H1 (cell line): ENCODE data around the gene MLPH. TPM values are rescaled to one million over a fixed set of nuclear protein-coding genes. Genes with fewer than 3 reads are reported as not detected.

ENCODE experiments used
- CTCF ChIA-PET: fragments of 300-600 bp; sonication (Branson Sonifier 250); formaldehyde crosslinking; loops from one replicate; lab custom pipeline; 2021; ENCODE audit not compliant: partially characterized antibody; lab: Charles Lee
- POLR2A ChIA-PET: fragments of 300-600 bp; sonication (Branson Sonifier 250); formaldehyde crosslinking; loops from one replicate; lab custom pipeline; 2021; ENCODE audit warnings: inconsistent platforms; ENCODE audit not compliant: partially characterized antibody; lab: Charles Lee
- DNase-seq, 2 experiments: peaks; one replicate each; pipeline versions ENCODE4 v3.0.0 to v3.0.0-alpha.2; 2010 to 2022; ENCODE audit warnings: low spot score in 2 of 2, low read depth in 1 of 2, mixed read lengths in 1 of 2
- FAIRE-seq: peaks from 2 replicates; lab custom pipeline; 2011; peaks lifted over from hg19 to GRCh38; lab: Jason Lieb, UNC
- H2AFZ ChIP-seq: 2 replicates; pipeline ENCODE4 v1.8.1; 2012; ENCODE audit warnings: low read length, inconsistent platforms
- H2AK5ac ChIP-seq: 2 replicates; pipeline ENCODE4 v1.6.1; 2013; ENCODE audit warnings: low read depth, low read length
- H2BK120ac ChIP-seq: replicated peaks from 2 replicates; pipeline ENCODE3; 2013; ENCODE audit warnings: low read depth, low read length, inconsistent platforms
- H2BK12ac ChIP-seq: 2 replicates; pipeline ENCODE4 v1.6.1; 2013; ENCODE audit warnings: low read depth, low read length
- H2BK15ac ChIP-seq: 2 replicates; pipeline ENCODE4 v1.6.1; 2013; ENCODE audit warnings: low read length
- H2BK20ac ChIP-seq: 2 replicates; pipeline ENCODE4 v1.6.1; 2013; ENCODE audit warnings: low read length
- H2BK5ac ChIP-seq: 2 replicates; pipeline ENCODE4 v1.6.1; 2013; ENCODE audit warnings: low read depth, low read length
- H3K14ac ChIP-seq: 2 replicates; pipeline ENCODE4 v1.6.1; 2013; ENCODE audit warnings: inconsistent platforms; ENCODE audit not compliant: insufficient read length
- H3K18ac ChIP-seq: 2 replicates; pipeline ENCODE4 v1.6.1; 2013; ENCODE audit warnings: low read length; ENCODE audit errors: extremely low read depth
- H3K23ac ChIP-seq: 2 replicates; pipeline ENCODE4 v1.6.1; 2013; ENCODE audit warnings: inconsistent platforms; ENCODE audit not compliant: insufficient read length
- H3K23me2 ChIP-seq: 2 replicates; pipeline ENCODE4 v1.6.1; 2013; ENCODE audit warnings: low read depth, low read length
- H3K27ac ChIP-seq: 2 replicates; pipeline ENCODE4 v1.6.1; 2011; ENCODE audit warnings: low read depth, low read length, inconsistent platforms
- H3K27me3 ChIP-seq, 4 experiments: replicated peaks in 1 of 4; 1 replicate in 1 of 4; 2 replicates in 3 of 4; pipeline versions ENCODE4 v1.6.1 to v1.8.1; 2011 to 2013; ENCODE audit warnings: low read length in 3 of 4, mild to moderate bottlenecking in 3 of 4, inconsistent platforms in 2 of 4, mixed read lengths in 2 of 4, moderate library complexity in 1 of 4; ENCODE audit not compliant: control insufficient read depth in 3 of 4, insufficient read depth in 3 of 4; ENCODE audit errors: extremely low read depth in 1 of 4
- H3K36me3 ChIP-seq, 4 experiments: 2 replicates each; pipeline versions ENCODE4 v1.6.1 to v1.8.1; 2011 to 2013; ENCODE audit warnings: mild to moderate bottlenecking in 4 of 4, low read length in 3 of 4, moderate library complexity in 2 of 4, control low read depth in 1 of 4, inconsistent platforms in 1 of 4; ENCODE audit not compliant: insufficient read depth in 4 of 4, control insufficient read depth in 2 of 4
- H3K4ac ChIP-seq: replicated peaks from 2 replicates; pipeline ENCODE3; 2013; ENCODE audit warnings: low read length, low read depth, mixed read lengths, inconsistent platforms; ENCODE audit not compliant: insufficient read length
- H3K4me1 ChIP-seq, 4 experiments: replicated peaks in 1 of 4; 1 replicate in 1 of 4; 2 replicates in 3 of 4; pipeline versions ENCODE4 v1.6.1 to v1.8.1; 2011 to 2013; ENCODE audit warnings: low read length in 3 of 4, inconsistent platforms in 2 of 4, mixed read lengths in 1 of 4; ENCODE audit not compliant: insufficient read depth in 4 of 4, control insufficient read depth in 3 of 4
- H3K4me2 ChIP-seq, 2 experiments: 2 replicates each; pipeline versions ENCODE4 v1.6.1 to v1.8.1; 2011 to 2013; ENCODE audit warnings: low read depth in 2 of 2, low read length in 2 of 2, control low read depth in 1 of 2, inconsistent platforms in 1 of 2, mild to moderate bottlenecking in 1 of 2; ENCODE audit not compliant: insufficient read depth in 1 of 2
- H3K4me3 ChIP-seq, 4 experiments: fragments of 200-600, 300-600 bp in 1 of 4; sonication (generic), shearing (Covaris generic), sonication (Bioruptor Twin) in 1 of 4; 2 replicates each; pipeline versions ENCODE4 v1.5.1 to v1.8.1; 2011 to 2016; ENCODE audit warnings: low read length in 4 of 4, low read depth in 3 of 4, control low read depth in 2 of 4, inconsistent platforms in 2 of 4, mild to moderate bottlenecking in 2 of 4, mixed read lengths in 1 of 4, moderate library complexity in 1 of 4; ENCODE audit not compliant: insufficient read depth in 2 of 4; ENCODE audit errors: extremely low read depth in 1 of 4
- H3K56ac ChIP-seq: replicated peaks from 2 replicates; pipeline ENCODE3; 2013; ENCODE audit warnings: low read depth, mild to moderate bottlenecking, mixed read lengths, low read length, inconsistent platforms; ENCODE audit not compliant: insufficient read length
- H3K79me1 ChIP-seq: 2 replicates; pipeline ENCODE4 v1.6.1; 2013; ENCODE audit warnings: low read depth, low read length, control low read depth
- H3K79me2 ChIP-seq, 2 experiments: 2 replicates each; pipeline versions ENCODE4 v1.6.1 to v1.8.1; 2012 to 2013; ENCODE audit warnings: low read length in 2 of 2, mild to moderate bottlenecking in 2 of 2, inconsistent platforms in 1 of 2; ENCODE audit not compliant: insufficient read depth in 2 of 2, control insufficient read depth in 1 of 2
- H3K9ac ChIP-seq, 4 experiments: replicated peaks in 1 of 4; 1 replicate in 1 of 4; 2 replicates in 3 of 4; pipeline versions ENCODE4 v1.6.1 to v1.8.1; 2011 to 2013; ENCODE audit warnings: low read depth in 3 of 4, low read length in 3 of 4, control low read depth in 2 of 4, mild to moderate bottlenecking in 2 of 4, moderate library complexity in 2 of 4, inconsistent platforms in 1 of 4; ENCODE audit errors: extremely low read depth in 1 of 4
- H3K9me3 ChIP-seq, 2 experiments: 2 replicates each; pipeline versions ENCODE4 v1.6.1 to v1.8.1; 2012 to 2013; ENCODE audit warnings: mild to moderate bottlenecking in 2 of 2, moderate library complexity in 2 of 2, control low read depth in 1 of 2, inconsistent platforms in 1 of 2, low read depth in 1 of 2, low read length in 1 of 2, mixed read lengths in 1 of 2; ENCODE audit not compliant: insufficient read depth in 2 of 2
- H4K20me1 ChIP-seq, 2 experiments: replicated peaks in 1 of 2; 2 replicates each; pipeline versions ENCODE3 to v1.8.1; 2011 to 2013; ENCODE audit warnings: inconsistent platforms in 2 of 2, low read length in 2 of 2, mild to moderate bottlenecking in 1 of 2; ENCODE audit not compliant: insufficient read depth in 2 of 2, control insufficient read depth in 1 of 2
- H4K5ac ChIP-seq: 2 replicates; pipeline ENCODE4 v1.6.1; 2013; ENCODE audit warnings: low read length, low read depth, mixed read lengths, inconsistent platforms; ENCODE audit not compliant: insufficient read length
- H4K8ac ChIP-seq: 2 replicates; pipeline ENCODE4 v1.8.0; 2013; ENCODE audit warnings: mild to moderate bottlenecking, moderate library complexity, low read length, inconsistent platforms; ENCODE audit not compliant: insufficient read depth; ENCODE audit errors: extremely low read depth
- H4K91ac ChIP-seq: replicated peaks from 2 replicates; pipeline ENCODE3; 2013; ENCODE audit warnings: low read length, mixed read lengths, inconsistent platforms; ENCODE audit not compliant: insufficient read length
- CHD1 ChIP-seq: IDR thresholded peaks from 2 replicates; pipeline ENCODE4 v1.6.1; 2012; ENCODE audit warnings: low read depth, low read length, improper control_type of control experiment
- EGR1 ChIP-seq: IDR thresholded peaks from 2 replicates; pipeline ENCODE4 v1.6.1; 2011; ENCODE audit warnings: low read depth, low read length, borderline replicate concordance
- EP300 ChIP-seq, 2 experiments: IDR thresholded peaks; 1 replicate in 1 of 2; 2 replicates in 1 of 2; pipeline ENCODE4 v1.6.1; 2011 to 2012; ENCODE audit warnings: low read depth in 2 of 2, low read length in 2 of 2, mild to moderate bottlenecking in 2 of 2, borderline replicate concordance in 1 of 2, inconsistent platforms in 1 of 2, moderate library complexity in 1 of 2
- HDAC2 ChIP-seq, 2 experiments: fragments of 300-600 bp in 1 of 2; sonication (generic) in 1 of 2; IDR thresholded peaks; 2 replicates each; pipeline ENCODE4 v1.6.1; 2011 to 2012; ENCODE audit warnings: low read depth in 2 of 2, low read length in 2 of 2, mild to moderate bottlenecking in 2 of 2, moderate library complexity in 2 of 2, borderline replicate concordance in 1 of 2, inconsistent platforms in 1 of 2
- HDAC6 ChIP-seq: IDR thresholded peaks from one replicate; pipeline ENCODE4 v1.7.1; 2012; ENCODE audit warnings: low read depth, mild to moderate bottlenecking, inconsistent platforms, low read length, moderate library complexity
- JUND ChIP-seq: IDR thresholded peaks from 2 replicates; pipeline ENCODE4 v1.6.1; 2011; ENCODE audit warnings: mild to moderate bottlenecking, improper control_type of control experiment, low read length
- RAD21 ChIP-seq, 2 experiments: IDR thresholded peaks in 1 of 2; conservative IDR thresholded peaks in 1 of 2; 2 replicates each; pipeline ENCODE4 v1.6.1; 2011; ENCODE audit warnings: low read depth in 2 of 2, low read length in 2 of 2, improper control_type of control experiment in 1 of 2, inconsistent platforms in 1 of 2, mild to moderate bottlenecking in 1 of 2, moderate library complexity in 1 of 2
- RFX5 ChIP-seq: IDR thresholded peaks from 2 replicates; pipeline ENCODE4 v1.6.1; 2011; ENCODE audit warnings: low read depth, low read length, improper control_type of control experiment, borderline replicate concordance
- RNF2 ChIP-seq: fragments of 200-900, 300-1000 bp; sonication (generic); IDR thresholded peaks from 2 replicates; pipeline ENCODE4 v1.7.1; 2016; ENCODE audit warnings: borderline replicate concordance, low read depth, mild to moderate bottlenecking, antibody characterized with exemption, low read length; ENCODE audit not compliant: poor library complexity, severe bottlenecking; ENCODE audit errors: missing control alignments
- RXRA ChIP-seq: IDR thresholded peaks from 2 replicates; pipeline ENCODE4 v1.6.1; 2011; ENCODE audit warnings: low read depth, mild to moderate bottlenecking, low read length, moderate library complexity; ENCODE audit not compliant: insufficient read depth
- SP1 ChIP-seq: IDR thresholded peaks from 2 replicates; pipeline ENCODE4 v1.6.1; 2011; ENCODE audit warnings: low read depth, low read length
- TEAD4 ChIP-seq: IDR thresholded peaks from 2 replicates; pipeline ENCODE4 v1.6.1; 2012; ENCODE audit warnings: low read depth, low read length, inconsistent platforms, mixed read lengths
- WGBS, 2 experiments: shearing (Covaris generic) in 1 of 2; methylation state at CpG; one replicate each; pipeline versions ENCODE4 v1.1.6 to v1.1.7; 2013 to 2015; ENCODE audit warnings: low lambda C conversion rate in 2 of 2, mixed read lengths in 2 of 2, inconsistent platforms in 1 of 2, low coverage in 1 of 2, missing lambda C conversion rate in 1 of 2; ENCODE audit not compliant: insufficient replicate concordance in 2 of 2, insufficient coverage in 1 of 2, insufficient read length in 1 of 2; ENCODE audit errors: extremely low coverage in 1 of 2, missing lambda C conversion rate in 1 of 2; 5-methylcytosine and 5-hydroxymethylcytosine counted together
- polyA plus RNA-seq, 7 experiments: library from polyadenylated mRNA; depleted of rRNA in 3 of 7; stranded (reverse) in 5 of 7; unstranded in 2 of 7; fragments of >200 nt in 5 of 7; fragments of 200-250 nt in 2 of 7; gene quantifications; 1 replicate in 5 of 7; 2 replicates in 1 of 7; 4 replicates in 1 of 7; pipeline versions ENCODE4 v1.2.1 to v1.2.3, GENCODE V29; 2011 to 2013; ENCODE audit warnings: missing spikeins in 2 of 7, mixed read lengths in 2 of 7
- total RNA-seq: library from RNA; stranded (reverse); fragmentation: NEBNext Ultra II Directional; extraction: Animal tissue kit (Norgen Biotek cat#: 25700); gene quantifications from 2 replicates; pipeline ENCODE4 v1.2.1, GENCODE V29; 2021
- TF ChIP-seq, protein P1 (sequence below): IDR thresholded peaks from 2 replicates; pipeline ENCODE4 v1.6.1; 2012; ENCODE audit warnings: inconsistent platforms

Gene MLPH
- total and polyA plus RNA-seq, 2 of the 8 experiments (the other 6 are each of a cell fraction or from before 2014, with no cell fraction given) = 12.7 to 17.0 TPM

DNA sequence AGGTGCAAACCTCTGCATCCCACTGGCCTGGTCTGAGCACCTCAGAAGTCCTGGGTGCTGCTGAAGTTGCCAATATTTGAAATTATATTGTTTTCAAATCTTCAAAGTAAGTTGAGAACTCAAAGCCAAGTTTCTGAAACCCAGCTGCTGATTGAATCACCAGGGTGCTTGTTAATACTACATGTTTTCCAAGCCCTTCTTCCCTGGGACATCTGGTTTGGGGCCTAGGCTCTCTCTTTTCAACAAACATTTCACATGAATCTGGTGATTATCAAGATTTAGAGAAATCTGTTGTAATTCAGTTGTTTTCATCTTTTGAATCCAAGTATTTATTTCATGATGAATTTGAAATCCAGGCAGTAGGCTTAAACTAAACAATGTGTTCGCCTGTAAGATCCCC lies 24.4 kb downstream of the MLPH start:
- Histone ChIP-seq H2BK120ac (no peak overlapping the region), H4K20me1 (no peaks in the 10 kb centered on the region), H3K4me1 (peaks cover 0 to 3% (median 1%) of the 10 kb centered on the region in 4 experiments; a peak in 3 of 7 replicates), H3K36me3 (0 out of 8 replicates have a peak, but pooled peaks cover 0 to 5% (median under 1%) of the 10 kb centered on the region in 4 experiments), H3K56ac (no peak overlapping the region), H2AFZ (no peak overlapping the region), H4K8ac (no peak overlapping the region), H2BK15ac (no peak overlapping the region), H3K18ac (no peak overlapping the region), H3K79me1 (no peaks in the 10 kb centered on the region), H3K4ac (no peak overlapping the region), H3K27me3 (no peaks in the 10 kb centered on the region), H2AK5ac (no peak overlapping the region), H3K9ac (no peak overlapping the region), H2BK5ac (no peak overlapping the region), H3K79me2 (no peaks in the 10 kb centered on the region), H3K23me2 (no peaks in the 10 kb centered on the region), H3K14ac (no peak overlapping the region), H3K27ac (no peak overlapping the region), H4K91ac (no peak overlapping the region), H4K5ac (no peak overlapping the region), H3K9me3 (no peaks in the 10 kb centered on the region), H2BK20ac (no peak overlapping the region), H3K4me3 (no peak overlapping the region), H2BK12ac (no peak overlapping the region), H3K23ac (no peak overlapping the region), H3K4me2 (no peak overlapping the region)
- DNase-seq = no peak
- ChIA-PET POLR2A (interaction anchor here (1.3 to 2.0 kb wide), 2 partner anchors 25 to 42 kb away, joined by 3 to 4 read pairs; no protein-coding TSS in a partner anchor), CTCF (interaction anchor here (1.2 to 6.8 kb wide), 25 partner anchors 11 to 357 kb away, joined by 3 to 107 read pairs (median 15); partner anchors contain the start of gene MLPH)
- no peak for FAIRE-seq
- 68% methylated on average over 1 of the region's 1 CpG; no CpG with 5 or more reads in 1 of the 2 experiments for WGBS, 2 experiments
- TF ChIP-seq JUND (no peak), RXRA (no peak), RNF2 (no peak), EGR1 (no peak), RAD21 (IDR thresholded peaks at IDR 0.05 in 1 of 2, conservative IDR thresholded peaks at IDR 0.05 in 1 of 2; ENCODE audit: low read depth in 2 of 2, low read length in 2 of 2) (no peak), TEAD4 (no peak), CHD1 (no peak), RFX5 (no peak), HDAC6 (no peak), SP1 (no peak), HDAC2 (IDR thresholded peaks at IDR 0.05; ENCODE audit: borderline replicate concordance in 1 of 2, low read depth in 2 of 2, low read length in 2 of 2) (no peak), EP300 (IDR thresholded peaks at IDR 0.05; ENCODE audit: borderline replicate concordance in 1 of 2, low read depth in 2 of 2, low read length in 2 of 2) (no peak)
- TF ChIP-seq, protein P1, sequence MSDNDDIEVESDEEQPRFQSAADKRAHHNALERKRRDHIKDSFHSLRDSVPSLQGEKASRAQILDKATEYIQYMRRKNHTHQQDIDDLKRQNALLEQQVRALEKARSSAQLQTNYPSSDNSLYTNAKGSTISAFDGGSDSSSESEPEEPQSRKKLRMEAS = no peak
